ENCODE results near the gene PC.
"Not testable (repeated sequence)": the region's sequence is repeated elsewhere in the genome, so short reads cannot be mapped to it uniquely, and the experiment has no call there.

The PC gene

GRCh38 chr11:66958232-66958955, at the start of gene PC:
Gene PC (minus strand): TSS chr11:66958383. CDS start chr11:66872159, 86,224 bp downstream.
- peak; percentile 89 to 100 (median 100) for DNase-seq

DNA sequence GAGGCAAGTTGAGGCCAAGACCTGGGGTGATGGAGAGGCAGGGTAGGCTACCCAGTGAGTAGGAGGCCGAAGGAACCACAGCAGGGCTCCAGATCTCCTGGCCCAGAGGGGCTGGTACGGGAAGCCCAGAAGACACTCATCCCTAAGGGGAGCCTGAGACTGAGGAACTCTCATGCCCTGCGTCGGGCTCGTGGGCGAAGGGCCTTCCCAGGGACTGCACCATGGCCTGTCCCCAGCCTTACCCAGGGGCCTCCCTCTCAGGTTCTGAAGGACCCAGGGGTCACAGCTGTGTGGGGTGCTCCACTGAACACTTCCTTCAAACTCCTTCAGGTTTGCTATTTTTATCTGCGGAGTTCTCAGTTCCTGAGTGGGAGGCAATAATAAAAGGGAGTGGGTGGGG, 48.9 kb upstream of the PC start:
- DNase-seq = no peak

DNA sequence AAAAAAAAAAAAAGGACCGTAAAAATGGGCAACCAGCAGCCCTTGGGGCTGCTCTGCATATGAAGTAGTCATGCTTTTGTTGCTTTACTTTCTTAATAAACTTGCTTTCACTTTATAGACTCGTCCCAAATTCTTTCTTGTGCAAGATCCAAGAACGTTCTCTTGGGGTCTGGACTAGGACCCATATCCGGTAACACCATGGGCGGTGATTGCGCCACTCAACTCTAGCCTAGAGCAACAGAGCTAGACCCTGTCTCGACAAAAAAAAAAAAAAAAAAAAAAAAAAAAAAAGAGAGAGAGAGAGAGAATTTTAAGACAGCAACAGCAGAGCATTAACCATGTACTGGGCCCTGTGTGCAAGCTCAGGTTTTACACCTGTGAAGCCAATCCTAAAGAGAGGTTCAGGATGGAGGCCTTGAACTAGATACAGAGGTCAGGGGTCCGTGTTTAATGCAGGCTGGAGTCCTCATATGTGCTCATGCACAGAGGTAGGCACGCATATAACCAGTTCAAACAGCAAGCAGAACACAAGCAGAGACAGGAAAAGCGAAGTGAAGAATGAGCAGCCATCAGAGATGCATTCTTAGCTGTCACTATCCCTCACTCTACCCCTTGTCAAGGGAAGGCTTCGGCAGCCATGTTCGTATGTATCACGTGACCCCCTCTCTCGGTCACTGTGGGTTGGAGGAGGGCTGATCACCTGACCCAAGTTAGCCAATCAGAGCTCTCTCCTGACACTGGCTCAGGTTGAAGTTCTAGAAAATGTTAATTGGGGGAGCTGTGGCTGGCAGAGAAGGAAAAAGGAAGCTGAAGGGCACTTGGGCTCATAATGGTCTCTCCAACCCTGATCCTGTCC, 48.1 kb upstream of the PC start:
- peak in 14 of 56 donors; percentile 2 to 55 (median 26) for DNase-seq

- not testable (repeated sequence) for DNase-seq
Observed at GRCh38 chr11:67005200-67005599, 47.0 kb upstream of the PC start.

DNA sequence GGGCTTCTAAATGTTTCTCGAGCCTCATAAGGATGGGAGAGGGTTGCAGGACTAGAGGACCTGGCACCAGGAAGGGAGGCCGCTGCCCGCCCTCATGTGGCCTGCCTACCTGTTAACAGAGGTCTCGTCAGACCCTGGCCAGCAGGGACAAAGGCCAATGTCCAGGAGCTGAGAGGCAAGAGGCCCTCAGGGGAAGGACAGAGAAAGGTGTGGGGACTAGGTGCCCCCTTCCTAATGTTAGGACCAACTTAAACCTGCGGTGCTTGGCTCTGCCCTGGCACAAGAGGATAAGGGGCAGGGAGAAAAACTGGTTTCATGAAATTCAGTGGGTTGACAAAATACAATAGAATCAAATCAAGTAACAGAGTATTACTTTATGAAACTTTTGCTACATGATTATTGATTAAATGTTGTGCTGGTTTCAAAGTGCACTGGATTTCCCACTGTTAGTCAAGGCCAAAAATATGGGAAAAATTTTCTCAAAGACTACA, 44.8 kb upstream of the PC start:
- DNase-seq = no peak

- DNase-seq = no peak
Observed at GRCh38 chr11:67002297-67002913, 44.2 kb upstream of the PC start.

GRCh38 chr11:67001332-67001731, 43.1 kb upstream of the PC start:
- no peak for DNase-seq

DNA sequence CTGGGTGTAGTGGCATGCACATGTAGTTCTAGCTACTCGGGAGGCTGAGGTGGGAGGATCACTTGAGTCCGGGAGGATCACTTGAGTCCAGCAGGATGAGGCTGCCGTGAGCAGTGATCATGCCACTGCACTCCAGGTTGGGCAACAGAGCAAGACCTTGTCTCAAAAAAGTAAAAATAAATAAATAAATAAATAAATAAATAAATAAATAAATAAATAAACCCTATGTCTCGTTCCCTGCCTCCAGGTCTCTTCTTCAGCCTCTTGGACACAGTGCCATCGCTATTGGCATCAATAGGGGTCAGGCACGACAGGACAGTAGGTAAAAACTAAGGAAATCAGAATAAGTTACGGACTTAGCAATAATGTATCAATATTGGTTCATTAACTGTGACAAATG, 41.4 kb upstream of the PC start:
- DNase-seq = no peak

- DNase-seq = no peak
Observed at GRCh38 chr11:66996609-66997273, 38.6 kb upstream of the PC start.

GRCh38 chr11:66992041-66992440, 33.9 kb upstream of the PC start:
- DNase-seq = no peak

DNA sequence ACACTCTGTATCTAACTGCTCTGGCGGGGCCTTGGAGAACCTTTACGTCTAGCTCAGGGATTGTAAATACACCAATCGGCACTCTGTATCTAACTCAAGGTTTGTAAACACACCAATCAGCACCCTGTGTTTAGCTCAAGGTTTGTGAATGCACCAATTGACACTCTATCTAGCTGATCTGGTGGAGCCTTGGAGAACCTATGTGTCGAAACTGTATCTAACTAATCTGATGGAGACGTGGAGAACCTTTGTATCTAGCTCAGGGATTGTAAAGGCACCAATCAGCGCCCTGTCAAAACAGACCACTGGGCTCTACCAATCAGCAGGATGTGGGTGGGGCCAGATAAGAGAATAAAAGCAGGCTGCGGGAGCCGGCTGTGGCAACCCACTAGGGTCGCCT, 31.2 kb upstream of the PC start:
- not testable (repeated sequence) for DNase-seq

- not testable (repeated sequence) for DNase-seq
Observed at GRCh38 chr11:66988741-66989140, 30.6 kb upstream of the PC start.

GRCh38 chr11:66987924-66988637, 29.9 kb upstream of the PC start:
- DNase-seq = no peak

GRCh38 chr11:66987158-66987620, 29.0 kb upstream of the PC start:
- no peak for DNase-seq

- no peak for DNase-seq
Observed at GRCh38 chr11:66986178-66986545, 28.0 kb upstream of the PC start.

DNA sequence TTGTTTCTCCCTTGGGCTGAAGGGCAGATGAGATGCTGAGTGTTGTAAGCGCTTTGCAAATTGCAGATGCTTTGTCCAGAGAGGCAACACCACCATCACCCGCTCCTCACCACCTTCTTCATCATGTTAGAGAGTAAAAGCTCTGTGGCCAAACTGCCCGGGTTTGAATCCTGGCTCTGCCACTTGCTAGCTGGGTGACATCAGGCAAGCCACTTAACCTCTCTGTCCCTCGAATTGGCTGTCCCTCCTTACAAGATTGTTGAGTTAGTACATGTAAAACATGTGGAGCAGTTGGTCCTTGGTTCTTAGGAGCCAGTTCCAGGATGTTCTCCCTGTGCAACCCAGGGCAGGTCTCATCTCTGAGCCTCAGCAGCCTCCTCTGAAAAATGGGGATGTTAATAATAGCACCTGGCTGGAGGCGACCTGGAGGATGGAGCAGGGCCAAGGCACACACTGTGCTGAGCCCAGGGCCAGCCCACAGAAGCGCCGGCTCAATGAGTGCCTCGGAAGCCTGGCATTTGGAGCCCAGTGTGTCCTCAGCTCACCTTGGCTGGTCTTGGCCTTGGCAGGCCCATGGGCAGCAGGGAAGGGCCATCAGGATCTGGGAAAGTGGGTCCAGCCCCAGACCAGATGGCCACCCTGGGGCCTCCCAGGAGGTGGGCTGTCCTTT, 27.5 kb upstream of the PC start:
- DNase-seq = peak in 1 of 56 donors; percentile 16

- DNase-seq = no peak
Observed at GRCh38 chr11:66983275-66983924, 25.2 kb upstream of the PC start.

- DNase-seq = peak in 36 of 56 donors; percentile 5 to 74 (median 32)
Observed at GRCh38 chr11:66981976-66982578, 23.9 kb upstream of the PC start.

DNA sequence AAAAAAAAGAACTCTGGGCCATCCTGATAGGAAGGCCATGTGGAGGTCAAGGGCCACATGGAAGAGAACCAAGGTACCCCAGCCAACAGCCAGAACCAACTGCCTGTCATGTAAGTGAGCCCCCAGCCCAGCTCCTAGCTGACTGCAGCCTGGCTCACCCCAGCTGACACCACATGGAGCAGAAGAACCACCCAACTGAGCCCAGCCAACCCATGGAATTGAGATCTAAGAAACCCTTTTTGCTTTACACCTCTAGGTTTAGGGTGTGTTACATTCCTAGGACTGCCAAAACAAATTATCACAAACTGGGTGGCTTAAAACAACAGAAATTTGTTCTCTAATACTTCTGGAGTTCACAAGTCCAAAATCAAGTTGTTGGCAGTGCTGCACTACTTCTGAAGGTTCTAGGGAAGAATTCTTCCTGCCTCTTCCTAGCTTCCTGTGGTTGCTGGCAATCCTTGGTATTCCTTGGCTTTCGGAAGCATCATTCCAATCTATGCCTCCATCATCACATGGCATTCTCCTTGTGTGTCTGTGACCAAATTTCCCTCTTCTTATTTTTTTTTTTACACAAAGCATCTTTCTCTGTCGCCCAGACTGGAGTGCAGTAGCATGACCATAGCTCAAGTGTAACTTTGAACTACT, 21.3 kb upstream of the PC start:
- DNase-seq = no peak

Data from amygdala (tissue), 56 donors.